ENCODE results near the gene DPP6.

- TF ChIP-seq, protein P1, sequence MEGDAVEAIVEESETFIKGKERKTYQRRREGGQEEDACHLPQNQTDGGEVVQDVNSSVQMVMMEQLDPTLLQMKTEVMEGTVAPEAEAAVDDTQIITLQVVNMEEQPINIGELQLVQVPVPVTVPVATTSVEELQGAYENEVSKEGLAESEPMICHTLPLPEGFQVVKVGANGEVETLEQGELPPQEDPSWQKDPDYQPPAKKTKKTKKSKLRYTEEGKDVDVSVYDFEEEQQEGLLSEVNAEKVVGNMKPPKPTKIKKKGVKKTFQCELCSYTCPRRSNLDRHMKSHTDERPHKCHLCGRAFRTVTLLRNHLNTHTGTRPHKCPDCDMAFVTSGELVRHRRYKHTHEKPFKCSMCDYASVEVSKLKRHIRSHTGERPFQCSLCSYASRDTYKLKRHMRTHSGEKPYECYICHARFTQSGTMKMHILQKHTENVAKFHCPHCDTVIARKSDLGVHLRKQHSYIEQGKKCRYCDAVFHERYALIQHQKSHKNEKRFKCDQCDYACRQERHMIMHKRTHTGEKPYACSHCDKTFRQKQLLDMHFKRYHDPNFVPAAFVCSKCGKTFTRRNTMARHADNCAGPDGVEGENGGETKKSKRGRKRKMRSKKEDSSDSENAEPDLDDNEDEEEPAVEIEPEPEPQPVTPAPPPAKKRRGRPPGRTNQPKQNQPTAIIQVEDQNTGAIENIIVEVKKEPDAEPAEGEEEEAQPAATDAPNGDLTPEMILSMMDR (IDR thresholded peaks at IDR 0.05), result no peak
- no peak for TF ChIP-seq POLR2A (IDR thresholded peaks at IDR 0.05)
Observed at GRCh38 chr7:154765118-154765517, 712.9 kb downstream of the DPP6 start.
